HEK293 (cell line): Measurements from ENCODE around the gene SMARCD1.

Source experiments
- CTCF ChIP-seq: fragments of 450-650 bp; formaldehyde crosslinking; IDR thresholded peaks from 2 replicates; pipeline ENCODE4 v1.5.1; 2016; ENCODE audit warnings: missing biosample characterization, missing genetic modification characterization
- RBAK ChIP-seq: fragments of 450-650 bp; formaldehyde crosslinking; IDR thresholded peaks from 2 replicates; pipeline ENCODE4 v1.5.1; 2016; ENCODE audit warnings: missing biosample characterization, missing genetic modification characterization
- REST ChIP-seq: fragments of 450-650 bp; formaldehyde crosslinking; IDR thresholded peaks from 2 replicates; pipeline ENCODE4 v1.5.1; 2016; ENCODE audit warnings: missing biosample characterization, missing genetic modification characterization
- ZBTB49 ChIP-seq: fragments of 450-650 bp; formaldehyde crosslinking; IDR thresholded peaks from 2 replicates; pipeline ENCODE4 v1.5.1; 2016; ENCODE audit warnings: missing biosample characterization, missing genetic modification characterization, low read depth
- ZNF112 ChIP-seq: fragments of 450-650 bp; formaldehyde crosslinking; IDR thresholded peaks from 2 replicates; pipeline ENCODE4 v1.5.0; 2017; ENCODE audit warnings: missing biosample characterization, missing genetic modification characterization
- ZNF155 ChIP-seq: fragments of 450-650 bp; formaldehyde crosslinking; IDR thresholded peaks from 2 replicates; pipeline ENCODE4 v1.5.1; 2016; ENCODE audit warnings: missing biosample characterization, missing genetic modification characterization
- ZNF23 ChIP-seq: fragments of 450-650 bp; formaldehyde crosslinking; IDR thresholded peaks from 2 replicates; pipeline ENCODE4 v1.5.1; 2016; ENCODE audit warnings: missing biosample characterization, missing genetic modification characterization, borderline replicate concordance
- ZNF274 ChIP-seq, 2 experiments: fragments of 200-500 bp in 1 of 2; fragments of 450-650 bp in 1 of 2; sonication (Bioruptor generic) in 1 of 2; formaldehyde crosslinking in 1 of 2; IDR thresholded peaks; 2 replicates each; pipeline versions ENCODE4 v1.5.1 to v1.6.1; 2014 to 2016; ENCODE audit warnings: borderline replicate concordance in 1 of 2, inconsistent platforms in 1 of 2, low read length in 1 of 2, missing biosample characterization in 1 of 2, missing genetic modification characterization in 1 of 2
- ZNF335 ChIP-seq: fragments of 450-650 bp; formaldehyde crosslinking; conservative IDR thresholded peaks from 2 replicates; pipeline ENCODE4 v1.5.1; 2016; ENCODE audit warnings: missing biosample characterization, missing genetic modification characterization
- ZNF473 ChIP-seq: fragments of 450-650 bp; formaldehyde crosslinking; IDR thresholded peaks from 2 replicates; pipeline ENCODE4 v1.5.1; 2017; ENCODE audit warnings: missing biosample characterization, missing genetic modification characterization
- ZNF704 ChIP-seq: fragments of 450-650 bp; formaldehyde crosslinking; IDR thresholded peaks from 2 replicates; pipeline ENCODE4 v1.5.1; 2016; ENCODE audit warnings: missing biosample characterization, missing genetic modification characterization
- ZNF792 ChIP-seq: fragments of 450-650 bp; formaldehyde crosslinking; IDR thresholded peaks from 2 replicates; pipeline ENCODE4 v1.5.1; 2016; ENCODE audit warnings: missing biosample characterization, missing genetic modification characterization

- TF ChIP-seq CTCF = no peak
- no peak for TF ChIP-seq RBAK (tag by site-specific recombination)
- no peak for TF ChIP-seq ZNF274 (IDR thresholded peaks at IDR 0.05; ENCODE audit: low read length)
- no peak for TF ChIP-seq ZNF274 (tag by site-specific recombination; IDR thresholded peaks at IDR 0.05; ENCODE audit: borderline replicate concordance)
- TF ChIP-seq REST = no peak
- no peak for TF ChIP-seq ZNF23 (tag by site-specific recombination)
- no peak for TF ChIP-seq ZNF704 (tag by site-specific recombination)
- no peak for TF ChIP-seq ZNF792 (tag by site-specific recombination)
- TF ChIP-seq ZNF335 (tag by site-specific recombination) = no peak
- no peak for TF ChIP-seq ZNF112 (tag by site-specific recombination)
- TF ChIP-seq ZNF473 = no peak
- no peak for TF ChIP-seq ZBTB49 (tag by site-specific recombination)
- no peak for TF ChIP-seq ZNF155
Measured at GRCh38 chr12:50105913-50106450, 20.8 kb downstream of the SMARCD1 start.
